Measurements from ENCODE around the gene ELF2. TPM values are rescaled to one million over a fixed set of nuclear protein-coding genes. Genes with fewer than 3 reads are reported as not detected.

ELF2 gene
- polyA plus RNA-seq, 3 donors = 14.0 to 34.3 (median 18.9) TPM

DNA sequence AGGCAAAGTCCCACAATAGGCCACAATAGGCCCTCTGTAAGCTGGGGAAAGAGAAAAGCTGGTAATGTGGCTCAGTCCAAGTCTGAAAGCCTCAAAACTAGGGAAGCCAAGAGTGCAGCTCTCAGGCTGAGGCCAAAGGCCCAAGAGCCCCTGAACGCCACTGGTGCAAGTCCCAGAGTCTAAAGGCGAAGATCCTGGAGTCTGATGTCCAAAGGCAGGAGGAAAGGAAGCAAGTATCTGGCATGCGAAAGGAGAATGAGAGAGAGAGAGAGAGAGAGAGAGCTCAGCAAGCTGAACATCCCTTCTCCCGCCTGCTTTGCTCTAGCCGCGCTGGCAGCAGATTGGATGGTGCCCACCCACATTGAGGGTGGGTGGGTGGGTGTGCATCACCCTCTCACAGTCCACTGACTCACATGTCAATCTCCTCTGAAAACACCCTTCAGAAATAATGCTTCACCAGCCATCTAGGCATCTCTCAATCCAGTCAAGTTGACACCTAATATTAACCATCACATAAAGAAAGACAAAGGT lies 30.9 kb upstream of the ELF2 start:
- Mint-ChIP-seq H3K9me3 (peaks cover 0 to 2% (median 0%) of the 10 kb centered on the region in 7 donors), H3K4me3 (peak overlapping the region in 1 of 2 donors; percentile 55), H3K36me3 (peaks cover 0 to 2% of the 10 kb centered on the region in 2 donors), H3K27me3 (ENCODE audit: low read depth in 3 of 3) (peaks cover 0 to 2% (median 0%) of the 10 kb centered on the region in 3 donors), H3K4me1 (peaks cover 39% of the 10 kb centered on the region), H3K27ac (peak overlapping the region; percentile 96 to 99 (median 99))
- H3K27me3 ChIP-seq (ENCODE audit: control insufficient read depth in 2 of 2, insufficient read depth in 2 of 2, low read length in 2 of 2) = no peaks in the 10 kb centered on the region
- H3K36me3 ChIP-seq (replicated peaks in 1 of 2; ENCODE audit: control insufficient read depth in 1 of 2, insufficient read depth in 2 of 2, low read length in 2 of 2) = no peaks in the 10 kb centered on the region
- H3K79me2 ChIP-seq (ENCODE audit: insufficient read depth, low read length) = no peaks in the 10 kb centered on the region
- H2AFZ ChIP-seq (ENCODE audit: insufficient read depth, low read depth, low read length, poor library complexity, severe bottlenecking) = no peak overlapping the region
- no peak for DNase-seq
- intact Hi-C loops (cut with micrococcal nuclease) = loop anchor here in 1 of 2 donors (10.0 kb wide), 1 partner anchor 347 kb away; the partner anchor contains the start of gene SETD7
- peak overlapping the region; percentile 91 to 92 for H3K27ac ChIP-seq (ENCODE audit: low read depth in 1 of 2, low read length in 2 of 2)
- no peak overlapping the region for H3K4me3 ChIP-seq (replicated peaks in 1 of 3; ENCODE audit: low read depth in 2 of 3, low read length in 3 of 3)
- H3K4me2 ChIP-seq (replicated peaks; ENCODE audit: extremely low read depth, low read length, poor library complexity, severe bottlenecking) = no peak overlapping the region
- no peaks in the 10 kb centered on the region for H4K20me1 ChIP-seq (ENCODE audit: insufficient read depth, low read length)
- H3K9ac ChIP-seq (ENCODE audit: insufficient read depth, low read length, poor library complexity, severe bottlenecking) = peak overlapping the region; percentile 19
- no peaks in the 10 kb centered on the region for H3K9me3 ChIP-seq (replicated peaks in 1 of 2; ENCODE audit: control insufficient read depth in 1 of 2, insufficient read depth in 1 of 2, low read length in 2 of 2)
- 75% methylated on average over 1 of the region's 6 CpGs for WGBS (ENCODE audit: insufficient coverage)
- TF ChIP-seq, protein P1, sequence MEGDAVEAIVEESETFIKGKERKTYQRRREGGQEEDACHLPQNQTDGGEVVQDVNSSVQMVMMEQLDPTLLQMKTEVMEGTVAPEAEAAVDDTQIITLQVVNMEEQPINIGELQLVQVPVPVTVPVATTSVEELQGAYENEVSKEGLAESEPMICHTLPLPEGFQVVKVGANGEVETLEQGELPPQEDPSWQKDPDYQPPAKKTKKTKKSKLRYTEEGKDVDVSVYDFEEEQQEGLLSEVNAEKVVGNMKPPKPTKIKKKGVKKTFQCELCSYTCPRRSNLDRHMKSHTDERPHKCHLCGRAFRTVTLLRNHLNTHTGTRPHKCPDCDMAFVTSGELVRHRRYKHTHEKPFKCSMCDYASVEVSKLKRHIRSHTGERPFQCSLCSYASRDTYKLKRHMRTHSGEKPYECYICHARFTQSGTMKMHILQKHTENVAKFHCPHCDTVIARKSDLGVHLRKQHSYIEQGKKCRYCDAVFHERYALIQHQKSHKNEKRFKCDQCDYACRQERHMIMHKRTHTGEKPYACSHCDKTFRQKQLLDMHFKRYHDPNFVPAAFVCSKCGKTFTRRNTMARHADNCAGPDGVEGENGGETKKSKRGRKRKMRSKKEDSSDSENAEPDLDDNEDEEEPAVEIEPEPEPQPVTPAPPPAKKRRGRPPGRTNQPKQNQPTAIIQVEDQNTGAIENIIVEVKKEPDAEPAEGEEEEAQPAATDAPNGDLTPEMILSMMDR (IDR thresholded peaks at IDR 0.05) = no peak
- H3K4me1 ChIP-seq (ENCODE audit: control insufficient read depth in 1 of 2, insufficient read depth in 2 of 2, low read length in 2 of 2) = peaks cover 36 to 44% of the 10 kb centered on the region in 2 donors

DNA sequence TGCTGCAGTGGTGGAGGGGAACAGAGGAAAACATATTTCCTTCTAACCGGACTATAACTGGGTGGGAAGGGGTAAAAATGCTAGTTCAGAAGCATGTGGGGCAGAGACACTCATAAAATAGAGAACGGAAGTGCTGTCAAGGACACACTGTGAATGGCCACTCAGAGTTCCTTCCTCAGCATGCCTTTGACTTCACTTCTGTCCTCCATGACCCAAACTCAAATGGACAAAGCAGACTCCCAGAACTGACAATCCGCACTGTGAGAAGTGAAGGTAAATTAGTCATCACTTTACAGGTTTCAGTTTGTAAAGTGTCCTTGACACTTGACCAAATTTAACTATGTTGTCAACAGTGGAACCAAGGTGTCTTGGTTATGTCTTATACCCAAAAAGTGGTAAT lies 30.2 kb upstream of the ELF2 start:
- peak overlapping the region; percentile 96 to 99 (median 99) for H3K27ac Mint-ChIP-seq
- TF ChIP-seq, protein P1 (IDR thresholded peaks at IDR 0.05) = no peak

More for the DNA sequence above, 30.2 kb upstream of the ELF2 start:
- H3K36me3 Mint-ChIP-seq = peaks cover 0 to 2% of the 10 kb centered on the region in 2 donors
- no peaks in the 10 kb centered on the region for H3K36me3 ChIP-seq (replicated peaks in 1 of 2; ENCODE audit: control insufficient read depth in 1 of 2, insufficient read depth in 2 of 2, low read length in 2 of 2)
- peaks cover 0 to 2% (median 0%) of the 10 kb centered on the region in 3 donors for H3K27me3 Mint-ChIP-seq (ENCODE audit: low read depth in 3 of 3)
- peak overlapping the region; percentile 35 for H2AFZ ChIP-seq (ENCODE audit: insufficient read depth, low read depth, low read length, poor library complexity, severe bottlenecking)
- intact Hi-C loops (cut with micrococcal nuclease) = loop anchor here in 1 of 2 donors (10.0 kb wide), 1 partner anchor 348 kb away; the partner anchor contains the start of gene SETD7
- H3K4me3 ChIP-seq (replicated peaks in 1 of 3; ENCODE audit: low read depth in 2 of 3, low read length in 3 of 3) = no peak overlapping the region
- no peaks in the 10 kb centered on the region for H3K27me3 ChIP-seq (ENCODE audit: control insufficient read depth in 2 of 2, insufficient read depth in 2 of 2, low read length in 2 of 2)
- H3K4me1 ChIP-seq (ENCODE audit: control insufficient read depth in 1 of 2, insufficient read depth in 2 of 2, low read length in 2 of 2) = peaks cover 36 to 39% of the 10 kb centered on the region in 2 donors
- H3K4me3 Mint-ChIP-seq = no peak overlapping the region
- peaks cover 0 to 2% (median 0%) of the 10 kb centered on the region in 7 donors for H3K9me3 Mint-ChIP-seq
- no peak overlapping the region for H3K4me2 ChIP-seq (replicated peaks; ENCODE audit: extremely low read depth, low read length, poor library complexity, severe bottlenecking)
- no peak overlapping the region for H3K9ac ChIP-seq (ENCODE audit: insufficient read depth, low read length, poor library complexity, severe bottlenecking)
- no peaks in the 10 kb centered on the region for H3K79me2 ChIP-seq (ENCODE audit: insufficient read depth, low read length)
- no CpG with 5 or more reads among the region's 3 CpGs for WGBS (ENCODE audit: insufficient coverage)
- H3K4me1 Mint-ChIP-seq = peaks cover 39% of the 10 kb centered on the region
- H3K27ac ChIP-seq (ENCODE audit: low read depth in 1 of 2, low read length in 2 of 2) = peak overlapping the region in 1 of 2 donors; percentile 91
- DNase-seq = peak; percentile 40 to 70 (median 62)
- H4K20me1 ChIP-seq (ENCODE audit: insufficient read depth, low read length) = no peaks in the 10 kb centered on the region
- no peaks in the 10 kb centered on the region for H3K9me3 ChIP-seq (replicated peaks in 1 of 2; ENCODE audit: control insufficient read depth in 1 of 2, insufficient read depth in 1 of 2, low read length in 2 of 2)
